Measurements from ENCODE around the gene AGO3. TPM values are rescaled to one million over a fixed set of nuclear protein-coding genes. Genes with fewer than 3 reads are reported as not detected.

Gene AGO3
- total and polyA plus RNA-seq, 2 experiments from 2014 or later = 19.2 to 27.3 TPM

DNA sequence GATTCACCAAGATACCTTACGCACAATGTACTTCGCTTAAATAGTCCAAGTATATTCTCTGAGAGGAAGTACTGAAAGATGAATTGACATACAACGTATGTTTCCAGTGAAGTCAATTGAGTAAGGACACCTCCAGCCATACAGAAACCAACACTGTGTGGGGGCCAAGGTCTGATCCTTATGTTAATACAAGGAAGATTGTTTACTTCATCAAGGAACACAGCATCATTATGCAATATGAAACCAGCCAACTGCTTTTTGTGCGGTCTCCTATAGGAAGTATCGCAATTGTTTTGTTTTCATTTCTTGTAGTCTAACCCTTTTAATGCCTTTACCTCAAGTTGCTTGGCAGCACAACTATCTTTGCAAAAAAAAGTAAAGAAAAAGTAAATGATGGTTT is 124.8 kb downstream of the AGO3 start:
- no peak overlapping the region for H3K4me3 ChIP-seq
- Mint-ChIP-seq H3K4me3 (no peak overlapping the region), H3K27me3 (ENCODE audit: insufficient read depth, low read depth, poor library complexity) (peaks cover 1% of the 10 kb centered on the region), H3K9me3 (no peaks in the 10 kb centered on the region), H3K4me1 (no peaks in the 10 kb centered on the region), H3K36me3 (ENCODE audit: low read depth) (no peaks in the 10 kb centered on the region), H3K27ac (no peak overlapping the region)
- H3K27ac ChIP-seq (ENCODE audit: low read depth) = no peak overlapping the region
- no peaks in the 10 kb centered on the region for H3K27me3 ChIP-seq (ENCODE audit: insufficient read depth)
- no peak for ATAC-seq
- H3K79me2 ChIP-seq (replicated peaks; ENCODE audit: insufficient read depth) = no peaks in the 10 kb centered on the region
- no peaks in the 10 kb centered on the region for H3K9me2 ChIP-seq (ENCODE audit: insufficient read depth)
- no peak overlapping the region for H3K4me2 ChIP-seq
- H4K20me1 ChIP-seq (replicated peaks; ENCODE audit: insufficient read depth) = no peaks in the 10 kb centered on the region; the same call in 1 of the 2 replicates
- no peaks in the 10 kb centered on the region for H3K4me1 ChIP-seq (ENCODE audit: insufficient read depth)
- TF ChIP-seq, protein P1, sequence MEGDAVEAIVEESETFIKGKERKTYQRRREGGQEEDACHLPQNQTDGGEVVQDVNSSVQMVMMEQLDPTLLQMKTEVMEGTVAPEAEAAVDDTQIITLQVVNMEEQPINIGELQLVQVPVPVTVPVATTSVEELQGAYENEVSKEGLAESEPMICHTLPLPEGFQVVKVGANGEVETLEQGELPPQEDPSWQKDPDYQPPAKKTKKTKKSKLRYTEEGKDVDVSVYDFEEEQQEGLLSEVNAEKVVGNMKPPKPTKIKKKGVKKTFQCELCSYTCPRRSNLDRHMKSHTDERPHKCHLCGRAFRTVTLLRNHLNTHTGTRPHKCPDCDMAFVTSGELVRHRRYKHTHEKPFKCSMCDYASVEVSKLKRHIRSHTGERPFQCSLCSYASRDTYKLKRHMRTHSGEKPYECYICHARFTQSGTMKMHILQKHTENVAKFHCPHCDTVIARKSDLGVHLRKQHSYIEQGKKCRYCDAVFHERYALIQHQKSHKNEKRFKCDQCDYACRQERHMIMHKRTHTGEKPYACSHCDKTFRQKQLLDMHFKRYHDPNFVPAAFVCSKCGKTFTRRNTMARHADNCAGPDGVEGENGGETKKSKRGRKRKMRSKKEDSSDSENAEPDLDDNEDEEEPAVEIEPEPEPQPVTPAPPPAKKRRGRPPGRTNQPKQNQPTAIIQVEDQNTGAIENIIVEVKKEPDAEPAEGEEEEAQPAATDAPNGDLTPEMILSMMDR (conservative IDR thresholded peaks at IDR 0.05; ENCODE audit: low read depth in 2 of 2) = no peak
- TF ChIP-seq, protein P2, sequence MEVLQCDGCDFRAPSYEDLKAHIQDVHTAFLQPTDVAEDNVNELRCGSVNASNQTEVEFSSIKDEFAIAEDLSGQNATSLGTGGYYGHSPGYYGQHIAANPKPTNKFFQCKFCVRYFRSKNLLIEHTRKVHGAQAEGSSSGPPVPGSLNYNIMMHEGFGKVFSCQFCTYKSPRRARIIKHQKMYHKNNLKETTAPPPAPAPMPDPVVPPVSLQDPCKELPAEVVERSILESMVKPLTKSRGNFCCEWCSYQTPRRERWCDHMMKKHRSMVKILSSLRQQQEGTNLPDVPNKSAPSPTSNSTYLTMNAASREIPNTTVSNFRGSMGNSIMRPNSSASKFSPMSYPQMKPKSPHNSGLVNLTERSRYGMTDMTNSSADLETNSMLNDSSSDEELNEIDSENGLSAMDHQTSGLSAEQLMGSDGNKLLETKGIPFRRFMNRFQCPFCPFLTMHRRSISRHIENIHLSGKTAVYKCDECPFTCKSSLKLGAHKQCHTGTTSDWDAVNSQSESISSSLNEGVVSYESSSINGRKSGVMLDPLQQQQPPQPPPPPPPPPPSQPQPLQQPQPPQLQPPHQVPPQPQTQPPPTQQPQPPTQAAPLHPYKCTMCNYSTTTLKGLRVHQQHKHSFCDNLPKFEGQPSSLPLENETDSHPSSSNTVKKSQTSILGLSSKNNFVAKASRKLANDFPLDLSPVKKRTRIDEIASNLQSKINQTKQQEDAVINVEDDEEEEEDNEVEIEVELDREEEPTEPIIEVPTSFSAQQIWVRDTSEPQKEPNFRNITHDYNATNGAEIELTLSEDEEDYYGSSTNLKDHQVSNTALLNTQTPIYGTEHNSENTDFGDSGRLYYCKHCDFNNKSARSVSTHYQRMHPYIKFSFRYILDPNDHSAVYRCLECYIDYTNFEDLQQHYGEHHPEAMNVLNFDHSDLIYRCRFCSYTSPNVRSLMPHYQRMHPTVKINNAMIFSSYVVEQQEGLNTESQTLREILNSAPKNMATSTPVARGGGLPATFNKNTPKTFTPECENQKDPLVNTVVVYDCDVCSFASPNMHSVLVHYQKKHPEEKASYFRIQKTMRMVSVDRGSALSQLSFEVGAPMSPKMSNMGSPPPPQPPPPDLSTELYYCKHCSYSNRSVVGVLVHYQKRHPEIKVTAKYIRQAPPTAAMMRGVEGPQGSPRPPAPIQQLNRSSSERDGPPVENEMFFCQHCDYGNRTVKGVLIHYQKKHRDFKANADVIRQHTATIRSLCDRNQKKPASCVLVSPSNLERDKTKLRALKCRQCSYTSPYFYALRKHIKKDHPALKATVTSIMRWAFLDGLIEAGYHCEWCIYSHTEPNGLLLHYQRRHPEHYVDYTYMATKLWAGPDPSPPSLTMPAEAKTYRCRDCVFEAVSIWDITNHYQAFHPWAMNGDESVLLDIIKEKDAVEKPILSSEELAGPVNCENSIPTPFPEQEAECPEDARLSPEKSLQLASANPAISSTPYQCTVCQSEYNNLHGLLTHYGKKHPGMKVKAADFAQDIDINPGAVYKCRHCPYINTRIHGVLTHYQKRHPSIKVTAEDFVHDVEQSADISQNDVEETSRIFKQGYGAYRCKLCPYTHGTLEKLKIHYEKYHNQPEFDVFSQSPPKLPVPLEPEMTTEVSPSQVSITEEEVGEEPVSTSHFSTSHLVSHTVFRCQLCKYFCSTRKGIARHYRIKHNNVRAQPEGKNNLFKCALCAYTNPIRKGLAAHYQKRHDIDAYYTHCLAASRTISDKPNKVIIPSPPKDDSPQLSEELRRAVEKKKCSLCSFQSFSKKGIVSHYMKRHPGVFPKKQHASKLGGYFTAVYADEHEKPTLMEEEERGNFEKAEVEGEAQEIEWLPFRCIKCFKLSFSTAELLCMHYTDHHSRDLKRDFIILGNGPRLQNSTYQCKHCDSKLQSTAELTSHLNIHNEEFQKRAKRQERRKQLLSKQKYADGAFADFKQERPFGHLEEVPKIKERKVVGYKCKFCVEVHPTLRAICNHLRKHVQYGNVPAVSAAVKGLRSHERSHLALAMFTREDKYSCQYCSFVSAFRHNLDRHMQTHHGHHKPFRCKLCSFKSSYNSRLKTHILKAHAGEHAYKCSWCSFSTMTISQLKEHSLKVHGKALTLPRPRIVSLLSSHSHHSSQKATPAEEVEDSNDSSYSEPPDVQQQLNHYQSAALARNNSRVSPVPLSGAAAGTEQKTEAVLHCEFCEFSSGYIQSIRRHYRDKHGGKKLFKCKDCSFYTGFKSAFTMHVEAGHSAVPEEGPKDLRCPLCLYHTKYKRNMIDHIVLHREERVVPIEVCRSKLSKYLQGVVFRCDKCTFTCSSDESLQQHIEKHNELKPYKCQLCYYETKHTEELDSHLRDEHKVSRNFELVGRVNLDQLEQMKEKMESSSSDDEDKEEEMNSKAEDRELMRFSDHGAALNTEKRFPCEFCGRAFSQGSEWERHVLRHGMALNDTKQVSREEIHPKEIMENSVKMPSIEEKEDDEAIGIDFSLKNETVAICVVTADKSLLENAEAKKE (CRISPR knock-in tag; IDR thresholded peaks at IDR 0.05) = no peak
- no peaks in the 10 kb centered on the region for H3F3A ChIP-seq (replicated peaks; ENCODE audit: low read depth)
- no peaks in the 10 kb centered on the region for H3K36me3 ChIP-seq (ENCODE audit: insufficient read depth)
- no peak overlapping the region for H2AFZ ChIP-seq
- DNase-seq (ENCODE audit: low spot score) = no peak

GRCh38 chr1:36062315-36062714 is 131.4 kb downstream of the AGO3 start:
- Histone ChIP-seq H3K4me2 (no peak overlapping the region), H3K4me3 (no peak overlapping the region), H3K27me3 (ENCODE audit: insufficient read depth) (no peaks in the 10 kb centered on the region), H2AFZ (no peak overlapping the region), H3K36me3 (ENCODE audit: insufficient read depth) (no peaks in the 10 kb centered on the region), H3K9me2 (ENCODE audit: insufficient read depth) (no peaks in the 10 kb centered on the region), H4K20me1 (replicated peaks; ENCODE audit: insufficient read depth) (no peaks in the 10 kb centered on the region), H3K27ac (ENCODE audit: low read depth) (no peak overlapping the region), H3F3A (replicated peaks; ENCODE audit: low read depth) (no peaks in the 10 kb centered on the region; the same call in 1 of the 2 replicates), H3K4me1 (ENCODE audit: insufficient read depth) (no peaks in the 10 kb centered on the region), H3K79me2 (replicated peaks; ENCODE audit: insufficient read depth) (no peaks in the 10 kb centered on the region)
- Mint-ChIP-seq H3K4me3 (no peak overlapping the region), H3K27ac (no peak overlapping the region), H3K36me3 (ENCODE audit: low read depth) (no peaks in the 10 kb centered on the region), H3K9me3 (no peaks in the 10 kb centered on the region), H3K4me1 (no peaks in the 10 kb centered on the region), H3K27me3 (ENCODE audit: insufficient read depth, low read depth, poor library complexity) (peaks cover 4% of the 10 kb centered on the region)
- ATAC-seq = no peak
- no peak for DNase-seq (ENCODE audit: low spot score)
- TF ChIP-seq CREB1 (CRISPR knock-in tag; IDR thresholded peaks at IDR 0.05; ENCODE audit: low read depth) (no peak), EZH2 (IDR thresholded peaks at IDR 0.05; ENCODE audit: low read depth, unreplicated experiment) (no peak), NANOG (IDR thresholded peaks at IDR 0.05; ENCODE audit: borderline replicate concordance) (no peak), JUNB (IDR thresholded peaks at IDR 0.05; ENCODE audit: unreplicated experiment) (no peak), ZNF114 (CRISPR knock-in tag; IDR thresholded peaks at IDR 0.05) (no peak), EZH2phosphoT487 (IDR thresholded peaks at IDR 0.05; ENCODE audit: unreplicated experiment) (no peak)
- TF ChIP-seq, protein P1 (conservative IDR thresholded peaks at IDR 0.05; ENCODE audit: low read depth in 2 of 2) = no peak
